ENCODE measurements around the gene SLC16A13.

GRCh38 chr17:7077911-7078546 is 42.2 kb downstream of the SLC16A13 start:
- TF ChIP-seq, protein P1, sequence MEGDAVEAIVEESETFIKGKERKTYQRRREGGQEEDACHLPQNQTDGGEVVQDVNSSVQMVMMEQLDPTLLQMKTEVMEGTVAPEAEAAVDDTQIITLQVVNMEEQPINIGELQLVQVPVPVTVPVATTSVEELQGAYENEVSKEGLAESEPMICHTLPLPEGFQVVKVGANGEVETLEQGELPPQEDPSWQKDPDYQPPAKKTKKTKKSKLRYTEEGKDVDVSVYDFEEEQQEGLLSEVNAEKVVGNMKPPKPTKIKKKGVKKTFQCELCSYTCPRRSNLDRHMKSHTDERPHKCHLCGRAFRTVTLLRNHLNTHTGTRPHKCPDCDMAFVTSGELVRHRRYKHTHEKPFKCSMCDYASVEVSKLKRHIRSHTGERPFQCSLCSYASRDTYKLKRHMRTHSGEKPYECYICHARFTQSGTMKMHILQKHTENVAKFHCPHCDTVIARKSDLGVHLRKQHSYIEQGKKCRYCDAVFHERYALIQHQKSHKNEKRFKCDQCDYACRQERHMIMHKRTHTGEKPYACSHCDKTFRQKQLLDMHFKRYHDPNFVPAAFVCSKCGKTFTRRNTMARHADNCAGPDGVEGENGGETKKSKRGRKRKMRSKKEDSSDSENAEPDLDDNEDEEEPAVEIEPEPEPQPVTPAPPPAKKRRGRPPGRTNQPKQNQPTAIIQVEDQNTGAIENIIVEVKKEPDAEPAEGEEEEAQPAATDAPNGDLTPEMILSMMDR (IDR thresholded peaks at IDR 0.05), result no peak
- TF ChIP-seq POLR2A (IDR thresholded peaks at IDR 0.05), result no peak

All from heart left ventricle (tissue), 13 donors.